Measurements from ENCODE around the gene CLEC1B.
A peak's percentile ranks its signal among the peaks of the same experiment; 100 is the strongest.
"Not testable (repeated sequence)": the region's sequence is repeated elsewhere in the genome, so short reads cannot be mapped to it uniquely, and the experiment has no call there.

CLEC1B gene

DNA sequence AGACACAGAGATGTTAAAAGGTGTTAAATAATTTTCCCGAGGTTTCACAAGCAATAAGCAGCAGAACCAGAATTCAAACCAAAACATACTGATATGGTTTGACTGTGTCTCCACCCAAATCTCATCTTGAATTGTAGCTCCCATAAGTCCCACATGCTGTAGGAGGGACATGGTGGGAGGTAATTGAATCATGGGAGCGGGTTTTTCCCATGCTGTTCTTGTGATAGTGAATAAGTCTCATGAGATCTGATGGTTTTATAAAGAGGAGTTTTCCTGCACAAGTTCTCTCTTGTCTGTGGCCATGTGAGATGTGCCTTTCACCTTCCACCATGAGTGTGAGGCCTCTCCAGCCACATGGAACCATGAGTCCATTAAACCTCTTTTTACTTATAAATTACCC lies 24.2 kb downstream of the CLEC1B start:
- not testable (repeated sequence) for DNase-seq (ENCODE audit: low spot score)

DNA sequence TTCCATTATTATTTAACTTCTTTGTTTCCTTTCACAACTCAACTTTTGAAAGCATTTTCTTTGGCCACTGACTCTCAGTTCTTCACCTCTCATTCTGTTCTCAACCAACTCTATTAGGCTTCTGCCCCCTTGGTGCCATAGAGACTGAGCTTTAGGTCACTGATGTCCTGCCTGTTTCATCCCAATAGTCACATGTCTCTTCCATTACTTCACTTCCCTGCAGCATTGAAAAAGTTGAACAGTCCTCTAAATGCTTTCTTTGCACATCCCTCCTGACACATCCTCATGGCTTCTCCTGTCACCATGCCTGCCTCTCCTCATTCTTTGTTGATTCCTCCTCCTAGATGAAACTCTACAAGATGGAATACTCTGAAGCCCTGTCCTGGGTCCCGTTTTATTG lies 25.0 kb downstream of the CLEC1B start:
- DNase-seq (ENCODE audit: low spot score): no peak

DNA sequence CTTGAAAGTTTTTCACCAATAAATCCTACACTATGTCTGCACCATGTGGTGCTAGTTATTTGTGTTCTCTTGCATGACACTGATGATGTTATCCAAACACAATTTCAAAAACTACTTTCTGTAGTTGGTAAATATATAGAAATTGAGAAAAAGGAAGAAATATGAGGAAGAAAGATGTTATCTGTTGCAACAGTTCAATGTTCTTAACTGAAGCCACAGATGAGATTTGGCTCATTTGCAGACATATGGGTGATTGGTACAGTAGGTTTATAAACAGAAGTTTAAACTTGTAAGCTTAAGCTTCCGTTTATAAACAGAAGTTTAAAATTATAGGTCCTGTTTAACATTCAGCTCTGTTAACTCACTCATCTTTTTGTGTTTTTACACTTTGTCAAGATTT lies 27.7 kb downstream of the CLEC1B start, which contains the start of gene CLEC12A:
Gene CLEC12A (plus strand): TSS at position 229 of the 400 bp plus-strand sequence. CDS start 188 bp downstream, outside the sequence.
- no peak for DNase-seq (ENCODE audit: low spot score)

DNA sequence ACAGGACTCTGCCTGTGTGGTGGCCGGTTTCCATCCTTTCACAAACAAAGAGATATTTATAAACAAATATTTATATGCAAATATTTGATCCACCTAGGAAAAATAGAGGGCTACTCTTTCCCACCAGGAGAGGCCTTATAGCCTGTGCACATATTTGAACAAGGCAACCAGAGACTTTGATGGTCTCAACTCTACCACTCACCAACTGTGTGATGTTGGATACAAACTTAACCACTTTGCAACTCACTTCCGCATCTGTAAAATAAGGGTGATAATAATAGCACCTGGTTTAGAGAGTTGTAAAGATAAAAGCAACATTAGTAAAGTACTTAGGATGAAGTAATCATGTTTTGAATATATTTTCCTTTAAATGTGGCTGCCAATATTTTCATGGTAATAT lies 29.2 kb downstream of the CLEC1B start:
- DNase-seq (ENCODE audit: low spot score): no peak

DNA sequence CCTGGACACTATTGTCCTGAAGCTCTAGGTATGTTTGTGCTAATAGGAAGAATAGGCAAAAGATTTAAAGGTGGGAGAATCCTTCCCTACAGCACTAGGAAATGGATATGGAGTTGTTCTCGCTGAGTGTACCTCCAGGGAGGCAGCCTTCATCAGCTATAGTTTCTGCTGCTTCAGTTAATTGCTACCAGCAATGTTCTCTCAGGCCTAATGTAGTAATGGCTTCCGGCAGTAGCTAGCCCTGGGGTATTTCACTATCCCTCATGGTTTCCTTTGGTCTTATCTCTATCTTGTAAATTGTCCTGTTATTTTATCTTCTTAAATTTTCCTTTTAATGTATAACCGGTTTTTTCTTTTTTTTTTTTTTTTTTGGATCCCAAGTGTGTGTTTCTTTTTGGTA lies 37.0 kb downstream of the CLEC1B start:
- no peak for DNase-seq (ENCODE audit: low spot score)

DNA sequence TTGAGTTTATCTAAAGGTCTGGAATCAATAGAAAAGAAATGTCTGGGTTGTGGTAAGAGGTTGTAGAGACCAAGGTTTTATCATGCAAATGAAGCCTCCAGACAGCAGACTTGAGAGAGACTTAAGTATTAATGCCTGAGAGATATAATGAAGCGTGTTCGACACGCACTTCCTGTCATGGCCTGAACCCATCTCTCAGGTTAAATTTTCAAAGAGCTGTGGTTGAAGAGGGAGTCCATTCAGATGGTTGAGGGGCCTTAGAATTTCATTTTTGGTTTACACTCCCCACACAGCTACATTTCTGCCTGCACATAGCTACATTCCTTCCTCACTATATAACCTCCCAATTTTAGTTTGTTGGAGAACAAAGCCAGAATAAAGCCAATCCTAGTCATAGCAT lies 37.8 kb downstream of the CLEC1B start:
- no peak for DNase-seq (ENCODE audit: low spot score)

DNA sequence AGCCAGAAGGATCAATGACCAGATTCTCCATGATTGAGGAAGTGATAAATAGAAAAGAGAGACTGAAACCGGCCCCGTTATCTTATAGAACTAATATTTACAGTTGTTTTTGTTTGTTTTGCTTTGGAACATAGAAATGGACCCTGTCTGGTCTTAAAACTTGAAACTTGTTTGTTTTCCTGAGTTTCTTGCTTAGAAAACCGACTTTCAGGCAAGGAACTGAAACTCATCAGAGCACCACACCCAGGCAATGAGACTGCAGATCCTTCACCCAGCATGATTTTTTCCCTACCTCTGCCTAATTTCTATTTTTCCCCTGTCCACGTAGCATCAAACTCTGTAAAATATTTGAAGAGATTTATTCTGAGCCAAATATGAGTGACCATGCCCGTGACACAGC lies 38.3 kb downstream of the CLEC1B start:
- no peak for DNase-seq (ENCODE audit: low spot score)

DNA sequence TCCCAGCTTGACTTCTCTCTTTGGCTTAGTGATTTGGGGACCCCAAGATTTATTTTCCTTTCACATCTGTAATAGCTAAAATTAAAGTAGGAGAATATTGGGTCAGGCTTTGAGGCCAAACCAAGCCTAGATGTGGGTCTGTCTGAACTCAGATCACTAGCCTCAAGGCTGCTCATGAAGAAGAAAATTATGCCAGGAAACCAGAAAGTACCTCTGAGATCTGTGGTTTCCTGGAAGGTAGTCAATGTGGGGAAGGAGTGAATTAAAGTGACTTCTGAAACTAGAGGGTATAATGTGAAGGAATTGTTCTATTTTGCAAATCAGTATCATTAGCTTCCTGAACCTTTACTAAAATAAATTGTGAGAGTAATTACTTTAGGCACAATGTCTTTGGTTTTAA lies 41.1 kb downstream of the CLEC1B start:
- DNase-seq (ENCODE audit: low spot score): no peak

DNA sequence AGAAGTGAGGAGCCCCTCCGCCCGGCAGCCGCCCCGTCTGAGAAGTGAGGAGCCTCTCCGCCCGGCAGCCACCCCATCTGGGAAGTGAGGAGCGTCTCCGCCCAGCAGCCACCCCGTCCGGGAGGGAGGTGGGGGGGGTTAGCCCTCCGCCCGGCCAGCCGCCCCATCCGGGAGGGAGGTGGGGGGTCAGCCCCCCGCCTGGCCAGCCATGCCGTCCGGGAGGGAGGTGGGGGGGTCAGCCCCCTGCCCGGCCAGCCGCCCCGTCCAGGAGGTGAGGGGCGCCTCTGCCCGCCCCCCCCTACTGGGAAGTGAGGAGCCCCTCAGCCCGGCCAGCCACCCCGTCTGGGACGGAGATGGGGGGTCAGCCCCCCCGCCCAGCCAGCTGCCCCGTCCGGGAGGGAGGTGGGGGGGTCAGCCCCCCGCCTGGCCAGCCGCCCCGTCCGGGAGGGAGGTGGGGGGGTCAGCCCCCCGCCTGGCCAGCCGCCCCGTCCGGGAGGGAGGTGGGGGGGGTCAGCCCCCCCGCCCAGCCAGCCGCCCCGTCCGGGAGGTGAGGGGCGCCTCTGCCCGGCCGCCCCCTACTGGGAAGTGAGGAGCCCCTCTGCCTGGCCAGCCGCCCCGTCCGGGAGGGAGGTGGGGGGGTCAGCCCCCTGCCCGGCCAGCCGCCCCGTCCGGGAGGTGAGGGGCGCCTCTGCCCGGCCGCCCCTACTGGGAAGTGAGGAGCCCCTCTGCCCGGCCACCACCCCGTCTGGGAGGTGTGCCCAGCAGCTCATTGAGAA lies 45.8 kb downstream of the CLEC1B start:
- DNase-seq (ENCODE audit: low spot score): not testable (repeated sequence)

DNA sequence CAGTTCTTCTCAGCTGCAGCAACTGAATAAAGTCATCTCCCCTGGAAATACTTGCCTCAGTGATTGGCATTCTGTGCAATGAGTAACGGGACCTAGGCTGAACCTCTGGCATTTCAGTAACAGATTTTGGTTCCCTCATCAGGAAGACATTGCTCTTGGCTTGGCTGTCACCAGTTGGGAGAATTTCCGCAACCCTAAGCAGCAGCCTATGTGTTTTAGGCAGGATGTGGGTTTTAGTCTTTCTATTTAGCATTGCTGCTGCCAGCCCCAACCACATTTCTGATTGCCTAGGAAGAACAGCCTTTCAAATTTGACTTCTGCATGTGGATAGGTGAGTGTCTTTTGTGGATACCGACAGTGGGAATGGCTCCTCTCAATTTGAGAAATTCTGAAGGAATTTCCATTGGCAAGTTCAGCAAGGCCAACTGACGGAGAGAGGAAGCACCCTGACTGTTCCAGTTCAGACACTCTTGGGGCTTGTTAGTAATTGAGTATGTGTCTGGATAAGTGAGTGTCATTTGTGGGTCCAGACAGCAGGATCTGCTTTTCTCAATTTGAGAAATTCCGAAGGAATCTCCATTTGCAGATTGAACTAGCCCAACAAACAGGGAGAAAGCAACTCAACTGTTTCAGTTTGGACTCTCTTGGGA lies 47.8 kb downstream of the CLEC1B start:
- DNase-seq (ENCODE audit: low spot score): no peak

DNA sequence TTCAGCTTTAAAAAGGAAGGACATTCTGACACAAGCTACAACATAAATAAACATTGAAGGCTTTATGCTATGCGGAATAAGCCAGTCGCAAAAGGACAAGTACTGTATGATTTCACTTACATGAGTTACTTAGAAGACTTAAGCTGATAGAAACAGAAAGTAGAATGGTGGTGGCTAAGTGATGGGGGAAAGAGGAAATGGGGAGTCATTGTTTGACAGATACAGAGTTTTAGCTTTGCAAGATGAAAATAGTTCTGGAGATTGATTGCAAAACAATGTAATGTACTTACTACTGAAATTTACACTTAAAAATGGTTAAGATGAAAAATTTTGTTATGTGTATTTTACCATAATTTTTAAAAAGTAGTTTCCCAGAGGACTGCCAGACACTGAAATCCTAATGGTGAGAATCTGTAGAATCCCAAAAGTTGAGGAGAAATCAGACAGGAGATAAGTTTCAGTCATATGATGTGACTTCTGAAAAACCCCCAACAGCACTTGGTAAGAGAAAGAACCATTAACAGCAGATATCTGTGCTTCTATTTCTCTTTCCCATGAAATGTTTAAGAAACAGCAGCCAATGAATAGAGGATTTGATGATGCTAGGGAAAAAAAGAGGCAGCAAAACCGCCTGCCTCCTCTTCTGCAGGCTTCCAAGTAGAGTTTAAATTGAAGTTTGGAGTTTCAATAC lies 50.2 kb downstream of the CLEC1B start:
- peak; percentile 35 for DNase-seq (ENCODE audit: low spot score)

DNA sequence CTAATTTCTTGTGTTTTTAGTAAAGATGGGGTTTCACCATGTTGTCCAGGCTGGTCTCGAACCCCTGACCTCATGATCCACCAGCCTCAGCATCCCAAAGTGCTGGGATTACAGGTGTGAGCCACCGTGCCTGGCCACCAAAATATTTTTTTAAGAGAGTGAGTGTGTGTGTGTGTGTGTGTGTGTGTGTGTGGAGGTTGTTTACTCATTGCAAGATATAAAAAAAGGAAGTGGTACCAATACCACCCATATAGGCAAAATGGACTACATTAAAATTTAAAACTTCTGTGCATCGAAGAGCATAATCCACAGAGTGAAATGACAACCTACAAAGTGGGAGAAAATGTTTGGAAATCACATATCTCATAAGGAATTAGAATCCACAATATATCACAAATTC lies 51.2 kb downstream of the CLEC1B start:
- no peak for DNase-seq (ENCODE audit: low spot score)

DNA sequence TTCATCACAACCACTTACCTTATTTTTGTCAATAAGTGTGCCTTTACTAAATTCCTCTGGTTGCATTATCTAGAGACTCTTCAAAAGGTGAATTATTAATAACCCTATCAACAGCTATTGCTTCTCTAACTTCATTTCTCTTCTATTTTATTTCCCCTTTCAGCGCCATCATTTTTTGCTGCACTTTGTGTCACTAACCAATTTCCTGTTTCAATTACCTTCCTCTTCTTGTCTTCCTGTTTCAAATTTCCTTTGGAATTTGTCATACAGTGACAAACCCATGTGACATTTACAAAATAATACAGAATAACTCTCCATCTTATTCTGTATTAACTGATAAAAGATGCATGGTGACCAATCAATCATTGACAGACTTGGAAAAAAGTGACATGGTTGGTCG lies 54.5 kb downstream of the CLEC1B start:
- no peak for DNase-seq (ENCODE audit: low spot score)

DNA sequence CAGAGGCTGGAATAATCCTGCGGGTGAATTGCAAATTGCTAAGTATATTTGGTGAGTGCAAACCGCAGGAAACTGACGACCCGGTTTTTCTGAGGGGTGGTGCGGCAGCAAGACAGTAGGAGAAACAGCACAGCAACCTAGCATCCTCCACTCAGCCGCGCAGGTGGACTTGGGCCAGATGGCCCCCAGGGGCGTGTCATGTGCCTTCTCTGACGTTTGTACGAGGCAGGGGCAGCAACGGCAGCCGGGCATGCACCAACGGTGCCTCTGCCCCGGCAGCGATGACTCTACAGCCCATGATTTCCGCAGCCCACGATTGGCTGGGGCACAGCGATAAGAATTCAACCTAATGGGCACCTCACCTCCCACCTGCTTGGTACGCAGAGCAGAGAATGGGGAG lies 55.7 kb downstream of the CLEC1B start:
- no peak for DNase-seq (ENCODE audit: low spot score)
